H9 (cell line): ENCODE measurements around the gene FAM184A. TPM values are rescaled to one million over a fixed set of nuclear protein-coding genes. Genes with fewer than 3 reads are reported as not detected.

Experiments used
- DNase-seq: peaks from one replicate; pipeline ENCODE4 v3.0.0-alpha.2; 2017
- H2AFZ ChIP-seq: one replicate; pipeline ENCODE4 v1.6.1; 2013; ENCODE audit warnings: mild to moderate bottlenecking, low read length, control low read depth, moderate library complexity
- H2AK5ac ChIP-seq: 2 replicates; pipeline ENCODE4 v1.6.1; 2013; ENCODE audit warnings: low read length, control low read depth, mixed read lengths; ENCODE audit not compliant: insufficient read length
- H2BK120ac ChIP-seq: one replicate; pipeline ENCODE4 v1.6.1; 2013; ENCODE audit warnings: low read depth, mild to moderate bottlenecking, low read length, control low read depth, inconsistent platforms; ENCODE audit not compliant: poor library complexity, severe bottlenecking
- H2BK12ac ChIP-seq: 2 replicates; pipeline ENCODE4 v1.6.1; 2013; ENCODE audit warnings: low read length, control low read depth, mixed read lengths, low read depth; ENCODE audit not compliant: insufficient read length
- H2BK15ac ChIP-seq: 2 replicates; pipeline ENCODE4 v1.6.1; 2013; ENCODE audit warnings: low read depth, low read length, control low read depth
- H2BK20ac ChIP-seq: one replicate; pipeline ENCODE4 v1.6.1; 2013; ENCODE audit warnings: low read depth, mild to moderate bottlenecking, low read length, control low read depth, inconsistent platforms; ENCODE audit not compliant: poor library complexity, severe bottlenecking
- H2BK5ac ChIP-seq: 2 replicates; pipeline ENCODE4 v1.6.1; 2013; ENCODE audit warnings: low read length, control low read depth, mixed read lengths; ENCODE audit not compliant: insufficient read length
- H3K14ac ChIP-seq: 2 replicates; pipeline ENCODE4 v1.6.1; 2013; ENCODE audit warnings: low read length, control low read depth; ENCODE audit not compliant: insufficient read depth
- H3K18ac ChIP-seq: 2 replicates; pipeline ENCODE4 v1.6.1; 2013; ENCODE audit warnings: low read depth, mild to moderate bottlenecking, mixed read lengths, low read length, control low read depth; ENCODE audit not compliant: insufficient read length
- H3K23ac ChIP-seq: 2 replicates; pipeline ENCODE4 v1.6.1; 2013; ENCODE audit warnings: low read length, control low read depth, mixed read lengths, low read depth; ENCODE audit not compliant: insufficient read length
- H3K23me2 ChIP-seq: 2 replicates; pipeline ENCODE4 v1.6.1; 2013; ENCODE audit warnings: low read depth, mild to moderate bottlenecking, mixed read lengths, low read length, control low read depth; ENCODE audit not compliant: insufficient read length, poor library complexity, severe bottlenecking
- H3K27ac ChIP-seq: 2 replicates; pipeline ENCODE4 v1.5.1; 2013; ENCODE audit warnings: low read length, control low read depth, mixed read lengths, low read depth; ENCODE audit not compliant: insufficient read length
- H3K27me3 ChIP-seq: 2 replicates; pipeline ENCODE4 v1.6.1; 2013; ENCODE audit warnings: low read length, control low read depth, inconsistent platforms; ENCODE audit not compliant: insufficient read depth
- H3K4ac ChIP-seq: 2 replicates; pipeline ENCODE4 v1.6.1; 2013; ENCODE audit warnings: low read depth, mild to moderate bottlenecking, control low read depth, inconsistent platforms, low read length, moderate library complexity
- H3K4me1 ChIP-seq: 2 replicates; pipeline ENCODE4 v1.6.1; 2013; ENCODE audit warnings: low read length, control low read depth, inconsistent platforms; ENCODE audit not compliant: insufficient read depth
- H3K4me2 ChIP-seq: 2 replicates; pipeline ENCODE4 v1.6.1; 2013; ENCODE audit warnings: low read length, control low read depth, mixed read lengths; ENCODE audit not compliant: insufficient read length, insufficient read depth
- H3K56ac ChIP-seq: 2 replicates; pipeline ENCODE4 v1.6.1; 2013; ENCODE audit warnings: low read depth, mild to moderate bottlenecking, mixed read lengths, low read length, control low read depth; ENCODE audit not compliant: insufficient read length
- H3K79me1 ChIP-seq: 2 replicates; pipeline ENCODE4 v1.6.1; 2013; ENCODE audit warnings: low read depth, mild to moderate bottlenecking, moderate library complexity, low read length, control low read depth, inconsistent platforms; ENCODE audit not compliant: insufficient read depth, poor library complexity, severe bottlenecking
- H3K79me2 ChIP-seq: 2 replicates; pipeline ENCODE4 v1.6.1; 2013; ENCODE audit warnings: low read length, control low read depth, inconsistent platforms; ENCODE audit not compliant: insufficient read depth
- H3K9ac ChIP-seq: 2 replicates; pipeline ENCODE4 v1.6.1; 2013; ENCODE audit warnings: low read length, control low read depth, mixed read lengths; ENCODE audit not compliant: insufficient read length; ENCODE audit errors: extremely low read depth
- H3K9me3 ChIP-seq: one replicate; pipeline ENCODE4 v1.6.1; 2013; ENCODE audit warnings: low read depth, low read length, inconsistent platforms; ENCODE audit not compliant: control insufficient read depth
- H3T11ph ChIP-seq: one replicate; pipeline ENCODE4 v1.6.1; 2013; ENCODE audit warnings: mild to moderate bottlenecking, low read length, control low read depth, inconsistent platforms
- H4K20me1 ChIP-seq: one replicate; pipeline ENCODE4 v1.6.1; 2013; ENCODE audit not compliant: control insufficient read depth, insufficient read length, insufficient read depth
- H4K5ac ChIP-seq: 2 replicates; pipeline ENCODE4 v1.6.1; 2013; ENCODE audit warnings: low read depth, mild to moderate bottlenecking, mixed read lengths, low read length, control low read depth; ENCODE audit not compliant: insufficient read length
- H4K8ac ChIP-seq: replicated peaks from 2 replicates; pipeline ENCODE4 v1.6.1; 2013; ENCODE audit warnings: low read length, control low read depth, mixed read lengths, low read depth; ENCODE audit not compliant: insufficient read length
- H4K91ac ChIP-seq: 2 replicates; pipeline ENCODE4 v1.6.1; 2013; ENCODE audit warnings: low read depth, mild to moderate bottlenecking, moderate library complexity, mixed read lengths, low read length, control low read depth; ENCODE audit not compliant: insufficient read length
- H3K27ac Mint-ChIP-seq, 3 experiments: 2 replicates in 2 of 3; 3 replicates in 1 of 3; pipeline ENCODE4 v1.8.0; 2020 to 2021; ENCODE audit warnings: mixed read lengths in 3 of 3, mild to moderate bottlenecking in 1 of 3, moderate library complexity in 1 of 3
- H3K27me3 Mint-ChIP-seq: 2 replicates; pipeline ENCODE4 v1.8.0; 2021; ENCODE audit warnings: low read depth, mild to moderate bottlenecking, moderate library complexity, mixed read lengths
- H3K36me3 Mint-ChIP-seq, 3 experiments: 2 replicates in 2 of 3; 3 replicates in 1 of 3; pipeline ENCODE4 v1.8.0; 2020 to 2021; ENCODE audit warnings: low read depth in 3 of 3, mixed read lengths in 3 of 3; ENCODE audit not compliant: insufficient read depth in 1 of 3
- H3K4me1 Mint-ChIP-seq, 2 experiments: 2 replicates each; pipeline ENCODE4 v1.8.0; 2020; ENCODE audit warnings: mixed read lengths in 2 of 2
- H3K4me3 Mint-ChIP-seq, 2 experiments: 2 replicates in 1 of 2; 3 replicates in 1 of 2; pipeline ENCODE4 v1.8.0; 2020 to 2021; ENCODE audit warnings: mild to moderate bottlenecking in 2 of 2, mixed read lengths in 2 of 2, moderate library complexity in 1 of 2
- H3K9me3 Mint-ChIP-seq, 2 experiments: 2 replicates in 1 of 2; 3 replicates in 1 of 2; pipeline ENCODE4 v1.8.0; 2020; ENCODE audit warnings: mild to moderate bottlenecking in 2 of 2, mixed read lengths in 2 of 2, moderate library complexity in 1 of 2
- WGBS: extraction: QIAGEN DNeasy Blood & Tissue Kit; methylation state at CpG from one replicate; pipeline ENCODE4 v1.1.7; 2013; ENCODE audit warnings: missing lambda C conversion rate, low lambda C conversion rate, mixed read lengths; ENCODE audit not compliant: insufficient read length; ENCODE audit errors: extremely low coverage; 5-methylcytosine and 5-hydroxymethylcytosine counted together
- total RNA-seq: library from RNA; stranded (reverse); gene quantifications from 2 replicates; pipeline ENCODE4 v1.2.1, GENCODE V29; 2021
- TF ChIP-seq, protein P1 (sequence below): fragments of 200-600 bp; sonication (generic); conservative IDR thresholded peaks from 3 replicates; pipeline ENCODE4 v1.8.0; 2021; ENCODE audit warnings: antibody characterized with exemption, mild to moderate bottlenecking

FAM184A gene
- total RNA-seq, 1 experiment from 2014 or later, result 11.4 TPM

DNA sequence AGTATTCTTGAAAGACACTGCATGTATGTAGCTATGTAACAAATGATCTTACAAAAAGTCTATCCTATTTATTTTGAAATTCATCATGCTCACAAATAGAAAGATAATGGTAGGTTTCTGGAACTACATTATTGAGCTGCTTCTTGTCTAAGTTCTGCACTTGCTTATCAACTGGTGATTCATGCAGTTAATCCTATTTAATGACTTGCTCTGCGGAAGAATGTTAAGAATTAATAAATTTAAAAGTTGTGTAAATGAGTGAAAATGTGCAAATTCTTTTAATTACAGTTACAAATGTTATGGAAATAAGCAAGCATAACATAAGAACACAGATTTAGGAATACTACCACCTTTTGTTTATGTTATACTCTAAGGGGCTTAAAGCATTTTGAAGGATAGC lies 76.4 kb downstream of the FAM184A start:
- no peak overlapping the region for H2BK5ac ChIP-seq
- H4K5ac ChIP-seq, result no peak overlapping the region
- H2BK12ac ChIP-seq, result no peak overlapping the region
- no peaks in the 10 kb centered on the region for H3K9me3 ChIP-seq
- DNase-seq, result no peak
- H3T11ph ChIP-seq, result no peak overlapping the region
- no peaks in the 10 kb centered on the region for H3K27me3 ChIP-seq
- no peaks in the 10 kb centered on the region for H3K79me2 ChIP-seq
- no peak overlapping the region for H3K56ac ChIP-seq
- H3K18ac ChIP-seq, result no peak overlapping the region
- no peak overlapping the region for H3K4me3 Mint-ChIP-seq
- H3K27me3 Mint-ChIP-seq, result no peaks in the 10 kb centered on the region
- H4K91ac ChIP-seq, result no peak overlapping the region
- H2BK20ac ChIP-seq, result no peak overlapping the region
- H3K14ac ChIP-seq, result no peak overlapping the region
- no peaks in the 10 kb centered on the region for H3K9me3 Mint-ChIP-seq
- no peak overlapping the region for H4K8ac ChIP-seq
- no peak overlapping the region for H3K27ac Mint-ChIP-seq
- peaks cover 2 to 10% (median 4%) of the 10 kb centered on the region in 3 experiments; a peak in 4 of 7 replicates for H3K36me3 Mint-ChIP-seq
- no peak overlapping the region for H3K9ac ChIP-seq
- H3K23ac ChIP-seq, result no peak overlapping the region
- 0 out of 4 replicates have a peak, but pooled peaks cover 0 to 2% of the 10 kb centered on the region in 2 experiments for H3K4me1 Mint-ChIP-seq
- no peak overlapping the region for H2BK15ac ChIP-seq
- no peaks in the 10 kb centered on the region; the same call in 1 of the 2 replicates for H3K4me1 ChIP-seq
- H2AK5ac ChIP-seq, result no peak overlapping the region
- no peak overlapping the region for H3K4ac ChIP-seq
- no peaks in the 10 kb centered on the region for H3K23me2 ChIP-seq
- no peak overlapping the region for H3K27ac ChIP-seq
- H3K4me2 ChIP-seq, result no peak overlapping the region
- H2BK120ac ChIP-seq, result no peak overlapping the region
- no peak overlapping the region for H2AFZ ChIP-seq
- TF ChIP-seq, protein P1, sequence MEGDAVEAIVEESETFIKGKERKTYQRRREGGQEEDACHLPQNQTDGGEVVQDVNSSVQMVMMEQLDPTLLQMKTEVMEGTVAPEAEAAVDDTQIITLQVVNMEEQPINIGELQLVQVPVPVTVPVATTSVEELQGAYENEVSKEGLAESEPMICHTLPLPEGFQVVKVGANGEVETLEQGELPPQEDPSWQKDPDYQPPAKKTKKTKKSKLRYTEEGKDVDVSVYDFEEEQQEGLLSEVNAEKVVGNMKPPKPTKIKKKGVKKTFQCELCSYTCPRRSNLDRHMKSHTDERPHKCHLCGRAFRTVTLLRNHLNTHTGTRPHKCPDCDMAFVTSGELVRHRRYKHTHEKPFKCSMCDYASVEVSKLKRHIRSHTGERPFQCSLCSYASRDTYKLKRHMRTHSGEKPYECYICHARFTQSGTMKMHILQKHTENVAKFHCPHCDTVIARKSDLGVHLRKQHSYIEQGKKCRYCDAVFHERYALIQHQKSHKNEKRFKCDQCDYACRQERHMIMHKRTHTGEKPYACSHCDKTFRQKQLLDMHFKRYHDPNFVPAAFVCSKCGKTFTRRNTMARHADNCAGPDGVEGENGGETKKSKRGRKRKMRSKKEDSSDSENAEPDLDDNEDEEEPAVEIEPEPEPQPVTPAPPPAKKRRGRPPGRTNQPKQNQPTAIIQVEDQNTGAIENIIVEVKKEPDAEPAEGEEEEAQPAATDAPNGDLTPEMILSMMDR, result no peak
- no CpG with 5 or more reads among the region's 1 CpG for WGBS
- H3K79me1 ChIP-seq, result no peaks in the 10 kb centered on the region
- no peaks in the 10 kb centered on the region for H4K20me1 ChIP-seq
